HK-2 (cell line): ENCODE measurements around the gene TMEM14A.
"Not testable (repeated sequence)": the region's sequence is repeated elsewhere in the genome, so short reads cannot be mapped to it uniquely, and the experiment has no call there.

Experiments
- DNase-seq: peaks from one replicate; pipeline ENCODE4 v3.0.0-alpha.2; 2018; ENCODE audit not compliant: unreplicated experiment

Gene TMEM14A, protein sequence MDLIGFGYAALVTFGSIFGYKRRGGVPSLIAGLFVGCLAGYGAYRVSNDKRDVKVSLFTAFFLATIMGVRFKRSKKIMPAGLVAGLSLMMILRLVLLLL

GRCh38 chr6:52670502-52671409, at the start of gene TMEM14A:
Gene TMEM14A (plus strand): TSS chr6:52671113. CDS start chr6:52677103, 5,990 bp downstream.
- DNase-seq: peak; percentile 97

GRCh38 chr6:52621631-52622030, 49.3 kb upstream of the TMEM14A start:
- DNase-seq: no peak

DNA sequence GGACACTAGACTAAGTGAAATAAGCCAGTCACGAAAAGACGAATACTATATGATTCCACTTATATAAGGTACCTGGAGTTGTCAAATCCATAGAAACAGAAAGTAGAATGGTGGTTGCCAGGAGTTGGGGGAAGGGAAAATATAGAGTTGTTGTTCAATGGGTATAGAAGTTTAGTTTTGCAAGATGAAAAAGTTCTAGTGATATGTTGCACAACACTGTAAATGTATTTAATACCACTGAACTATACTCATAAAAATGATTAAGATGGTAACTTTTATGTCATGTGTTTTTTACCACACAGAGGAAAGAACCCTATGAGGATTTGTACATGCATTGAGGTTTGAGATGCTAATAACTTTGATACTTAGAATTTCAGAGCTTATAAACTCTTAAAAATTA, 48.1 kb upstream of the TMEM14A start:
- DNase-seq: no peak

GRCh38 chr6:52632011-52632410, 38.9 kb upstream of the TMEM14A start:
- DNase-seq: no peak

DNA sequence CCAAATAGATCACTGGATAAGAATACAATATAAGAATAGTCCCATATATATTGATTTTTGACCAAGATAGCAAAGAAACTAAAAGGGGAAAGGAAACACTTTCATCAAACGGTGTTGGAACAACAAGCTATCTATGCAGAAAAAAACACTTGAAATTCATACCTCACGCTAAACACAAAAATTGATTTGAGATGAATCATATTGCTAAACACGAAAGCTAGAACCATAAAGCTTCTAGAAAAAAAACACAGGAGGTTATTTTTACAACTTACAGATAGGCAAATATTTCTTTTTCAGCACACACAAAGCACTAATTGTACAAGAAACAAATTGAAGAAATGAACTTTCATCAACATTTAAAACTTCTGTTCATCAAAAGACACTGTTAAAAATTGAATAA, 36.7 kb upstream of the TMEM14A start:
- DNase-seq: no peak

- DNase-seq: no peak
These were observed 35.8 kb upstream of the TMEM14A start for GRCh38 chr6:52635049-52635577.

- DNase-seq: no peak
These were observed 34.1 kb upstream of the TMEM14A start for GRCh38 chr6:52636830-52637229.

DNA sequence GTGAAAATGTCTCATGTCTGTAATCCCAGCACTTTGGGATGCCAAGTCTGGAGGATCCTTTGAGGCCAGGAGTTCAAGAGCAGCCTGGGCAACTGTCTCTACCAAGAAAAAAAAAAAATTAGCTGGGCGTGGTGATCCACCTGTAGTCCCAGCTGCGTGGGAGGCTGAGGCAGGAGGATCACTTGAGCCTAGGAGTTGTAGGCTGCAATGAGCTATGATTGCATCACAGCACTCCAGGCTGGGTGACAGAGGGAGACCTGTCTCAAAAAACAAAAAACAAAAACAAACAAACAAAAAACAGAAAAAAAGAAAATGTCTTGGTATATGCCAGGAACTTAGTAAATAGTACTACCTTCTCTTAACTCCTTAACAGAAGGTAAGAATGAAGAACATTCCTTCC, 31.4 kb upstream of the TMEM14A start:
- no peak for DNase-seq

DNA sequence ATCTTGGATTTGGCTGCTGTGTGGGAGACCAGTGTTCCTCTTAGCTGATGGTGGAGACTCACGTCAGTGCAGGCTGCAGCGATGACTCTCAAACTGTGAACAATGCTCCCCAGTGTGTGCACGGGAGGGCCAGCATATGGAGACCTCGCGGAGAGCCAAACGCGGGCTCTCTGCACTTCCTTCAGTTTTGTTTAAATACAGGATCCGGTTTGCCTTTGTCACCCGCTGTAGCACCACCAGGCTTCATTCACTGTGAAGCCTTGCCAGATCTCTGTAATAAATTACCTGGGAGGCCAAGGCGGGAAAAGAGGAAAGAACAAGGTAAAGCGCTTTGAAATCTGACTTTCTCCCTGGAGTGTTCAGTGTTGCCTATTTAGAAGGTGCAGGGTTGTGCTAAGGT, 30.7 kb upstream of the TMEM14A start:
- DNase-seq: no peak

GRCh38 chr6:52640916-52641315, 30.0 kb upstream of the TMEM14A start:
- DNase-seq: no peak

- no peak for DNase-seq
These were observed 29.5 kb upstream of the TMEM14A start for GRCh38 chr6:52641388-52641787.

GRCh38 chr6:52641826-52642225, 29.1 kb upstream of the TMEM14A start:
- DNase-seq: no peak

GRCh38 chr6:52642368-52642767, 28.5 kb upstream of the TMEM14A start:
- DNase-seq: no peak

- no peak for DNase-seq
These were observed 27.8 kb upstream of the TMEM14A start for GRCh38 chr6:52643158-52643557.

- no peak for DNase-seq
These were observed 26.7 kb upstream of the TMEM14A start for GRCh38 chr6:52644253-52644652.

GRCh38 chr6:52645976-52646375, 24.9 kb upstream of the TMEM14A start:
- DNase-seq: no peak

GRCh38 chr6:52647199-52647598, 23.7 kb upstream of the TMEM14A start:
- DNase-seq: no peak

DNA sequence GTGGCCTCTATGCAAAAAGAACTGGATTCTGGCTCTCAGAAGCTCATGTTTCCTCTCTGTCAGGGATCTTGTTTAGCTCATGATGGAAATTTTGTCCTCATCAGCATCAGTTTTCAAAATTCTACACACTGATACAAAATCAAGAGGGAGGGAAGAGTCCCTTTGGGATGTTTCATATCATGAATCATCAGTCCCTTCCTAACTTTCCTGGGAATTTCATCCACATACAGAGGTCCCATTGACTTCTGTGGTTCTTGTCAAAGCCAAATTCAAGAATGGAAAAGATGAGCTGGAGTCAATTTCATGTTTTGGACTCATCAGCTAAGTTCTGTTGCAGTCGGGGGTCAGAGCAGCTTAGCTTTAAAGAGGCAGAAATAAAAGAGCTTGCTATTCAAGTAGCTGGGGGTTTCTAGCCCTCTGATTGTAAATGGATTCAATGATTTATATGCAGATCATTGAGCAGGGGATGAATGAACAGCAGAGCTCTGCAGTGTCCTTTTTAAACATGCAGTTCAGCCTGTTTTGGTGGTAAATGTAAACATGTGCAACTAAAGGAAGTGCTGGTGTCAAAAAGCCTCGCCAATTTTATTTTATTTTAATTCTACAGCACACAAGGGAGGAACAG, 21.3 kb upstream of the TMEM14A start:
- DNase-seq: no peak

DNA sequence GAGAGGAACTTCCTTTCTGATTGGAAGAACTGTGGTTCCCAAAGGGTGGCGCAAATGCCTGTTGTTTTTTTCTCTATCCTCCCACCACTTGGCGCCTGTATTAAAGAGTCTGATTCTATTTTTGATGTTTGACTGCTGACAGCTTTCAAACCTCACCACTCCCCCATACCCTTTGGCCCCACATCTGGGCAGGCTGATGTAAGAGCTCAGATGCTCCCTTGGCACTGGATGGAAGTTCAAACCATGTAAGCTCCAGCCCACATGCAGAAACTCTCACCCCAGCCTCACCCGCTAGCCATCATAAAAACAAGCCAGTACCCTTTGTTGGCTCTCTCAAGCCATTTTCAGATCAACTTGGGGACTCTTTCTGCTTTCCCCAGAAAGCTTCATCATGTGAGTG, 20.0 kb upstream of the TMEM14A start:
- DNase-seq: no peak

- no peak for DNase-seq
These were observed 17.8 kb upstream of the TMEM14A start for GRCh38 chr6:52653151-52653550.

DNA sequence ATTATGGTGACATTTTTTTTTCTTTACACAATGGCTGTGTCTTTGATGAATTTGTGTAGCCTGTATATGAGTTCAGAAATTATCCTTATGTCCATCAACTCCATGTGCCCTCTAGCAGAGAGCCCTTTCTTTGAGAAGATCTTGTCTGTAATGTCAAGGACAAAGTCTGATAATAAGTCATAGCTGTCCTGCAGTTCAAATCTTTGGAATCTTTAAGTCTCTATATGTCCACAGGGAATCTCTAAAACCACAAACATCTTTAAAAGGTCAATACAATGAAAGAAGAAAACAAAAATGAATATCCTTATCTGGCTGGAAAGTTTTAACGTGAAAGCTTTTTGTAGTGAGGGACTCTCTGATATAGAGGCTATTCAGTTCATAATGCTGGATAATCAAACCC, 16.9 kb upstream of the TMEM14A start:
- DNase-seq: no peak

DNA sequence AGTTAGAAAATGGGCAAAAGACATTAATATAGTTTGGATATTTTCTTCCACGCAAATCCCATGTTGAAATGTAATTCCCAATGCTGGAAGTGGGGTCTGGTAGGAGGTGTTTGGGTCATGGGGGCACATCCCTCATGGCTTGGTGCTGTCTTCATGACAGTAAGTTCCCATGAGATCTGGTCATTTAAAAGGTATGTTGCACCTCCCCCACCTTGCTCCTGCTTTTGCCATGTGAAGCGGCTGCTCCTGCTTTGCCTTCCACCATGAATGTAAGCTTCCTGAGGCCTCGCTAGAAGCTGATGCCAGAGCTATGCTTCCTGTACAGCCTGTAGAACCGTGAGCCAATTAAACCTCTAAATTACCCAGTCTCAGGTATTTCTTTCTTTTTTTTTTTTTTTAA, 16.3 kb upstream of the TMEM14A start:
- DNase-seq: no peak

DNA sequence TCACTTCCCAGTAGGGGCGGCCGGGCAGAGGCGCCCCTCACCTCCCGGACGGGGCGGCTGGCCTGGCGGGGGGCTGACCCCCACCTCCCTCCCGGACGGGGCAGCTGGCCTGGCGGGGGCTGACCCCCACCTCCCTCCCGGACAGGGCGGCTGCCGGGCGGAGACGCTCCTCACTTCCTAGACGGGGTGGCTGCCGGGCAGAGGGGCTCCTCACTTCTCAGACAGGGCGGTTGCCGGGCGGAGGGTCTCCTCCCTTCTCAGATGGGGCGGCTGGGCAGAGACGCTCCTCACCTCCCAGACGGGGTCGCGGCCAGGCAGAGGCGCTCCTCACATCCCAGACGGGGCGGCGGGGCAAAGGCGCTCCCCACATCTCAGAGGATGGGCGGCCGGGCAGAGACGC, 15.0 kb upstream of the TMEM14A start:
- not testable (repeated sequence) for DNase-seq
